Esophagus (tissue), 2 donors: ENCODE measurements around the gene OLFML2B. TPM values are rescaled to one million over a fixed set of nuclear protein-coding genes. Genes with fewer than 3 reads are reported as not detected.

Source experiments
- H3K27ac ChIP-seq, 2 donors: one replicate each; pipeline ENCODE4 v1.5.1; 2013; ENCODE audit warnings: low read depth in 2 of 2, mild to moderate bottlenecking in 2 of 2, inconsistent platforms in 1 of 2, low read length in 1 of 2, moderate library complexity in 1 of 2
- H3K27me3 ChIP-seq, 2 donors: one replicate each; pipeline ENCODE4 v1.6.1; 2013; ENCODE audit warnings: low read length in 2 of 2, control low read depth in 1 of 2, mild to moderate bottlenecking in 1 of 2; ENCODE audit not compliant: insufficient read depth in 2 of 2, control insufficient read depth in 1 of 2
- H3K36me3 ChIP-seq, 2 donors: one replicate each; pipeline ENCODE4 v1.6.1; 2013; ENCODE audit warnings: low read length in 1 of 2; ENCODE audit not compliant: control insufficient read depth in 2 of 2, insufficient read depth in 2 of 2
- H3K4me1 ChIP-seq, 2 donors: one replicate each; pipeline ENCODE4 v1.6.1; 2013; ENCODE audit warnings: low read length in 1 of 2; ENCODE audit not compliant: control insufficient read depth in 2 of 2, insufficient read depth in 2 of 2
- H3K4me3 ChIP-seq, 2 donors: one replicate each; pipeline ENCODE4 v1.5.1; 2013; ENCODE audit warnings: low read length in 2 of 2, mild to moderate bottlenecking in 2 of 2, low read depth in 1 of 2, moderate library complexity in 1 of 2
- H3K9me3 ChIP-seq, 2 donors: one replicate each; pipeline ENCODE4 v1.6.1; 2013; ENCODE audit warnings: mild to moderate bottlenecking in 2 of 2, low read depth in 1 of 2, low read length in 1 of 2, moderate library complexity in 1 of 2; ENCODE audit not compliant: control insufficient read depth in 2 of 2, insufficient read depth in 1 of 2
- WGBS, 2 donors: extraction: QIAGEN DNeasy Blood & Tissue Kit; methylation state at CpG; one replicate each; pipeline ENCODE4 v1.1.7; 2013; 5-methylcytosine and 5-hydroxymethylcytosine counted together
- polyA plus RNA-seq, 2 donors: library from polyadenylated mRNA; stranded (reverse); fragments of 200-250 nt; gene quantifications; one replicate each; pipeline ENCODE4 v1.2.3, GENCODE V29; 2013
- donor health status: healthy with polysubstance abuse.
- donor health status: Bipolar disorder and iron deficiency.

Gene OLFML2B
- polyA plus RNA-seq, 2 donors, result 0.29 to 0.66 TPM

GRCh38 chr1:161933592-161934588 is 89.8 kb downstream of the OLFML2B start:
- Histone ChIP-seq H3K27ac (no peak overlapping the region), H3K9me3 (no peaks in the 10 kb centered on the region), H3K27me3 (no peaks in the 10 kb centered on the region), H3K4me3 (no peak overlapping the region), H3K4me1 (no peaks in the 10 kb centered on the region), H3K36me3 (peaks cover 0 to 3% of the 10 kb centered on the region in 2 donors)
- 72 to 78% methylated on average over 6 of the region's 6 CpGs for WGBS, 2 donors

Other genes starting within 250 kb of the OLFML2B start
- under 1 TPM; 0.53 to 0.98 TPM for gene NOS1AP, start 45.8 kb upstream of the OLFML2B start, polyA plus RNA-seq